Right kidney (tissue), 1 donor: ENCODE results near the gene VPS37D.
"Not testable (repeated sequence)": the region's sequence is repeated elsewhere in the genome, so short reads cannot be mapped to it uniquely, and the experiment has no call there.

ENCODE experiments used
- DNase-seq: peaks from one replicate; pipeline ENCODE4 v3.0.0-alpha.2; 2016

The VPS37D gene

GRCh38 chr7:73644688-73645286, 22.8 kb upstream of the VPS37D start:
- DNase-seq = no peak

GRCh38 chr7:73645643-73646174, 21.9 kb upstream of the VPS37D start:
- no peak for DNase-seq

GRCh38 chr7:73646785-73647724, 20.6 kb upstream of the VPS37D start:
- no peak for DNase-seq

GRCh38 chr7:73647725-73648592, 19.7 kb upstream of the VPS37D start:
- peak; percentile 71 for DNase-seq

- no peak for DNase-seq
Observed at GRCh38 chr7:73648593-73649332, 18.9 kb upstream of the VPS37D start.

- DNase-seq = no peak
Observed at GRCh38 chr7:73649576-73649975, 18.1 kb upstream of the VPS37D start.

- no peak for DNase-seq
Observed at GRCh38 chr7:73650524-73650923, 17.1 kb upstream of the VPS37D start.

GRCh38 chr7:73652541-73652949, 15.1 kb upstream of the VPS37D start:
- no peak for DNase-seq

- not testable (repeated sequence) for DNase-seq
Observed at GRCh38 chr7:73655309-73655708, 12.3 kb upstream of the VPS37D start.

- DNase-seq = no peak
Observed at GRCh38 chr7:73659983-73660382, 7.6 kb upstream of the VPS37D start.

GRCh38 chr7:73660594-73660993, 7.0 kb upstream of the VPS37D start:
- DNase-seq = not testable (repeated sequence)

GRCh38 chr7:73663033-73663432, 4.6 kb upstream of the VPS37D start:
- DNase-seq = no peak

- peak; percentile 63 for DNase-seq
Observed at GRCh38 chr7:73668103-73668885, 663 bp downstream of the VPS37D start.

- DNase-seq = no peak
Observed at GRCh38 chr7:73668886-73669230, 1.2 kb downstream of the VPS37D start.

- DNase-seq = peak; percentile 56
Observed at GRCh38 chr7:73669288-73669701, 1.7 kb downstream of the VPS37D start.

- no peak for DNase-seq
Observed at GRCh38 chr7:73669858-73670385, 2.3 kb downstream of the VPS37D start.

- no peak for DNase-seq
Observed at GRCh38 chr7:73671322-73671661, 3.7 kb downstream of the VPS37D start.

GRCh38 chr7:73671857-73672445, 4.3 kb downstream of the VPS37D start:
- DNase-seq = no peak

GRCh38 chr7:73674468-73675124, 7.0 kb downstream of the VPS37D start:
- no peak for DNase-seq

GRCh38 chr7:73676062-73676461, 8.4 kb downstream of the VPS37D start:
- not testable (repeated sequence) for DNase-seq
